ENCODE measurements around the gene FBXO45.
"Not testable (repeated sequence)": the region's sequence is repeated elsewhere in the genome, so short reads cannot be mapped to it uniquely, and the experiment has no call there.

DNA sequence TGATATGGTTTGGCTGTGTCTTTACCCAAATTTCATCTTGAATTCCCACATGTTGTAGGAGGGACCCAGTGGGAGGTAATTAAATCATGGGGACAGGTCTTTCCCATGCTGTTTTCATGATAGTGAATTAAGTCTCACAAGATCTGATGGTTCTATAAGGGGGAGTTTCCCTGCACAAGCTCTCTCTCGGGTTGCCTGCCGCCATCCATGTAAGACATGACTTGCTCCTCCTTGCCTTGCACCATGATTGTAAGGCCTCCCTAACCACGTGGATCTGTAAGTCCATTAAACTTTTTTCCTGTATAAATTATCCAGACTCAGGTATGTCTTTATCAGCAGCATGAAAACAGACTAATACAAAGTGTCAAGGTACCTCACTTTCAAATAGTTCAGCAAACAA is 18.3 kb upstream of the FBXO45 start:
- not testable (repeated sequence) for TF ChIP-seq POLR2A, CTCF (IDR thresholded peaks at IDR 0.05)

Measured in right lobe of liver (tissue), 4 donors.